ENCODE measurements around the gene FAM222B. TPM values are rescaled to one million over a fixed set of nuclear protein-coding genes. Genes with fewer than 3 reads are reported as not detected.
A peak's percentile ranks its signal among the peaks of the same experiment; 100 is the strongest.
"Not testable (repeated sequence)": the region's sequence is repeated elsewhere in the genome, so short reads cannot be mapped to it uniquely, and the experiment has no call there.

FAM222B gene
- total RNA-seq, 1 experiment from 2014 or later, result 4.1 TPM

DNA sequence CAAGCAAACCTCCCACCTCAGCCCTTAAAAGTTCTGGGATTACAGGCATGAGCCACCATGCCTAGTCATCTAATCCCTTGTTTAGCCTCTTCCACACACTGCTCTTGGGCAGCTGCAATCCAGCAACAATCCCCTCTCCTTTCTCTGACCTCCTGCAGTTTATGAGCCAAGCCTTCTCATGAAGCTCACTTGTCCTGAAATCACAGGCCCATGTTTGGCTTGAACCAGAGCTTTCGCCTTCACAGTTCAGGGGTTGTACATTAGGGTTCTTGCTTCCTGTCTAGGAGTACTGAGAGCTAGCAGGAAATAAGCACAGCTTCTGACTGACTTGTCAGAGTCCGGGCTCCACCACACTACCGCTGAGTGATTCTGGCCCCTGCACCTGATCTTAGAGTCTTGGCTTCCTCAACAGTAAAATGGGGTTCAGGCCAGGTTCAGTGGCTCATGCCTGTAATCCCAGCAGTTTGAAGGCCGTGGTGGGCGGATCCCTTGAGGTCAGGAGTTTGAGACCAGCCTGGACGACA lies 28.5 kb upstream of the FAM222B start:
- DNase-seq (ENCODE audit: low spot score), result no peak

DNA sequence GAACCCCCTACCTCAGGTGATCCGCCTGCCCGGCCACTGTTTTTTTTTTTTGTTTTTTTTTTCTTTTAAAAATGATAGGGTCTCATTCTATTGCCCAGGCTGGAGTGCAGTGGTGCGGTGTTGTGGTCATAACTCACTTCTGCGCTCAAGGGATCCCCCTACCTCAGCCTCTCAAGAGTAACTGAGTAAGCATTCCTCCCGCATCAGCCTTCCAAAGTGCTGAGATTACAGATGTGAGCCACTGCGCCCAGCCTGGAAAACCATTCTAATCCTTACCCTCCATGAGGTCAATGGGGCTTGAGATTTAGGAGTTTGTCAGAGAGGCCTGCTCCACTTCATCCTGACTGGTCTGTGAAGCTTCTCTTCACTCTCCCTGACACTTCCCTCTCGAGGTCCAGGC lies 24.7 kb upstream of the FAM222B start:
- no peak for DNase-seq (ENCODE audit: low spot score)

DNA sequence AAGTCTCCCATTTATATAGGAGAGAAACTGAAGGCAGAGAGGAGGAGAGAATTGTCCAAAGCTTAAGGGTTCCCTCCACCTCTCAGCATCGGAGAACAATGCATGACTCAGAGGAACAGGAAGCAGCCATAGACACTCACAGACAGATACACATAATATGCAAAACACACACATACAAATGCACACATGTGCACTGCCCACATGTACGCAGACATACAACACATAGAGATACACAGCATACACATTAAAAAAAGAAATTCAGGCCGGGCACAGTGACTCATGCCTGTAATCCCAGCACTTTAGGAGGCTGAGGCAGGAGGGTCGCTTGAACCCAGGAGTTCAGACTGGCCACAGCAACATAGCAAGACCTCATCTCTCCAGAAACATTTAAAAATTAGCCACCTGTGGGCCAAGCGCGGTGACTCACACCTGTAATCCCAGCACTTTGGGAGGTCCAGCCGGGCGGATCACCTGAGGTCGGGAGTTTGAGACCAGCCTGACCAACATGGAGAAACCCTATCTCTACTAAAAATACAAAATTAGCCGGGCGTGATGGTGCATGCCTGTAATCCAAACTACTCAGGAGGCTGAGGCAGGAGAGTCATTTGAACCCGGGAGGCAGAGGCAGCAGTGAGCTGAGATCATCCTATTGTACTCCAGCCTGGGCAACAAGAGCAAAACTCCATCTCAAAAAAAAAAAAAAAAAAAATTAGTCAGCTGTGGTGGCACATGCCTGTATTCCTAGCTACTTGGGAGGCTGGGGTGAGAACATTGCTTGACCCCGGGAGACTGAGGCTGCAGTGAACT lies 23.6 kb upstream of the FAM222B start:
- DNase-seq (ENCODE audit: low spot score), result no peak

DNA sequence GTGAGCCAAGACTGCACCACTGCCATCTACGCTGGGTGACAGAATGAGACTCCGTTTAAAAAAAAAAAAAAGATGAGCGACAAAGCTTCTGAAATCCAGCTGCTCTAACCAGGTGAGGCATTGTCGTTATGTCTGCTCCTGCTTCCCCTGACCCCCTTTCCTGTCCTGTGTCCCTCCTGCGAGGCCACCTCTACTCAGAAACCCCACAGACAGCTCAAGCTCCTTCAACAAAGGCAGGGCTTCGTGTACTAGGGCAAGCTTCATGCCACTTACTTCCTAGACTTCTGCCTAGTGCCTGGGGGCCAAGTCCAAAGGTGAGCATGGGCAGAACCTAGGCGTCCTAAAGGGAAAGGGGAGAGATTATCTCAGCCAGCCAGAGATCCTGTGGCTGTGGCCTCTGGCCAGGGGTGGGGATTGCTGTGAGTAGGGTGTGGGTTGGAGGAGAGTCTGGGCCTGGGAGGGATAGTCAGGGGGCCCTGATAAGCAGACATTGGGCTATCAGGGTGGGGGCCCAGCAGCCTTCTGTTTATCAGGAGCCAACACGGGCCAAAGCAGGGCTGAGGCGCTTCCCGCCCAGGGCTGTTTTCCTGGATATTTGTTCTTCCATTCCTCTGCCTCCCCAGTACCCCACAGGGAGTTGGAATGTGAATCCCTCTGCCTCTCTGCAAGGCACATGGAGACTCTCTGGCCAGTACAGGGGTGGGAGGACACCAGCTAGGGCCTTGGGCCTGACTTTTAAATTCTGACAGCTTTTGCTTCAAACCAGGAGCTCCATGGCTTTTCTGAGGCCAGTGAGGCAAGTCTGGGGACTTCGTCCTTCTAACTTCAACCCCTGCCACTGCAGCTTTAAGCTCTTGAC lies 22.6 kb upstream of the FAM222B start:
- no peak for DNase-seq (ENCODE audit: low spot score)

DNA sequence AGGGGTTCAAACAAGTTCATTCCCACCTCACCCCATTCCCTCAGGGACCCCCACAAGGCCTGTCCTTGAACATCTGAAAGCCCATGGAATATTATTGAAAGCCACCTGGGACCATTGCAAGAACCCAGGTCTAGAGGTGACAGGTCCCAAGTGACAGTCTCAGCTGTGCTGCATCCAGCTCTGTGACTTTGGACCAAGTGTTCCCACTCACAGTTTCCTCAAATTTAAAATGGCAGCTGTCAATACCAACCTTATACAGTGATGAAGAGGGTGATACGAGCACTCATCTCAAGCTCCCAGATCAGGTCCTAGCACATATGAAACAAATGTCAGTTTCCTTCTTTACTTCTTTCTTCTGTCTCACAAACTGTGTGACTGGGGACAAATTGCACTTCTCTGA lies 21.4 kb upstream of the FAM222B start:
- DNase-seq (ENCODE audit: low spot score), result no peak

DNA sequence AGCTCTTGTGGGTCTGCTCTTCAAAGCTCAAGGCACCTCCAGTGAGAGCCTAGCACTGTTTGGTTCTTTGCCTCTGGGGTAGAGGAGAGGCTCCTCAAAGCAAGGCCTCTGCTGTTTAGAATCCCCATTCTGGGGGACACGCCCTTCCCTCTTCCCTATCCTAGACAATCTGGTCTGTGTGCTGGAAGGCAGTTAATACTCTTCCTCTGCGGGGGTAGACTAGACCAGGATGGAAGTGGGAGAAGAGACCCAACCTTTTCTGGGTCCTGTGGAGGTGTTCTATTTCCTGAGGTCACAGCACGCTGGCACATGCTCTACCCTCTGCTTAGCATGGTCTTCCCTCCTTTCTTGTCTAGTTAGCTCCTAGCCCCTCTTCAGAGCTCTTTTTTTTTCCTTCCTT lies 20.0 kb upstream of the FAM222B start:
- no peak for DNase-seq (ENCODE audit: low spot score)

DNA sequence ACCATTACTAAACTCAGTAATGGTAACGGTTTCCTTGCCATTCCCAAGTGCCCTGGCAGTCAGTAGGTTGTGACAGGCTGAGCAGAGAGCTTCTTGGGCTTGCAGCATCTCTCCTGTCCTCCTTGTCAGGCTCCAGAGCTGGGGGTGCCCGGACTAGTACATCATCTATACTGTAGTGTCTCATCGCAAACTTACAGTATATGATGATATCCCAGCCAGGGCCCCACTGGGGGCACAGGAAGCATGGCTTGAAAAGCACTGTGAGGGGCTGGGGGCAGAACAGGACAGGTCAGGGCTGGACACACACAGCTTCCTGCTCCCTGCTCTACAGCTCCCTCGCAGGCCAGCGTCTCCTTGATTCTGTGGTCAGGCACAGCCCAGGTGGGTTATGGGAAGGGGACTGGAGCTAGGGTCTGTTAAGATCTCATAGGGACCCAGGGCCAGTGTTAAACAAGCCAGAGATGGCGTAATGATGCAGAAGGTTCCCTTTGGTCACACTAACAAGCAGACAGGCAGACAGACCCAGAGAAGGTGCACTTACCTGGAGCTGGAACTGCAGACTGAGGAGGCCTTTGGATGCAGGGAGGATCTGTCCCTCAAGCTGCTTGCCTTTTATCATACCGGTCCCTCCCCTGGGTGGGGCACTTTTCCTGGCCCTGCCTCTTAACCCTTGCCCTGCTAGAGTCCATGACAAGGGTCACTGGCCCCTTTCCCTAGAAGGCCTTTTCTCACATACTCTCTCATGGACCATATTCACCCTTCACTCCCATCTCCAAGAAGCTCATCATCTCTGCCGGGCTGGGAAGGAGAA lies 19.0 kb upstream of the FAM222B start:
- DNase-seq (ENCODE audit: low spot score), result no peak

DNA sequence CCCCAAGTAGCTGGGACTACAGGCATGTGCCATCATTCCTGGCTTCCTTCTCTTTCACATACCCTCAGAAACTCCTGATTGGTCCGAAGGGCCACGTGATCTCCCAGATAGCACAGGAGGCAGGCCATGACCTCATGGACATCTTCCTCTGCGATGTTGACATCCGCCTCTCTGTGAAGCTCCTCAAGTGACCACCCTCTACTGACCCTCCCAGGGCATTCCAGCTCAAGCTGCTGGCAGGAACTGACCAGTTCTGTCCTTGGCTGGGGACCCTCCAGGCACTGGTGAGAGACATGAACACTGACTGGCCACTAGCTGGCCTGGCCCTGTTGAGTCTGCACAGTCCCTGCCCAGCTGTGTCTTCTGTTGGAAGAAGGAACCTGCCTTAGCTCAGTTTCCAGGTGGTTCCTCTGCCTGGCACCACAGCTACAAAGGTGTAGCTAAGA lies 17.8 kb upstream of the FAM222B start:
- no peak for DNase-seq (ENCODE audit: low spot score)

DNA sequence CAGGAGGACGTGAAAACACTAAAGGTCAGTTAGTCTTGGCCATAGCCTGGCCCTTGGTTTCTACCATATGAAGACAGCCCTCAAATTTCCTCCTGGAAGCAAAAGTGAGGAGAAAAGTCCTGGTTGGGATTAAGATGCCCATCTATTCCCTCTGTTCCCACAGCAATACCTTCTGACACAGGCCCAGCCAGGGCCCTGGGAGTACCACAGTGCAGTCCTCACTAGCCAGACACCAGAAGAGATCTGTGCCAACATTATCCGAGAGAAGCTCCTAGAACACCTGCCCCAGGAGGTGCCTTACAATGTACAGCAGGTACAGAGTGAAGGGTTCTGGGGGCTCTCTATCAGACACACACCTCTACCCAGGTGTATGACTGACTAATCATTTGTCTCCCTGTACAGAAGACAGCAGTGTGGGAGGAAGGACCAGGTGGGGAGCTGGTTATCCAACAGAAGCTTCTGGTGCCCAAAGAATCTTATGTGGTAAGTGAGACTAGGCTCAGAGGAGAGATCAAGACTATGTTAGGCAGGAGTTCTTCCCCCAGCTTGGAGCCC lies 16.3 kb upstream of the FAM222B start:
- no peak for DNase-seq (ENCODE audit: low spot score)

DNA sequence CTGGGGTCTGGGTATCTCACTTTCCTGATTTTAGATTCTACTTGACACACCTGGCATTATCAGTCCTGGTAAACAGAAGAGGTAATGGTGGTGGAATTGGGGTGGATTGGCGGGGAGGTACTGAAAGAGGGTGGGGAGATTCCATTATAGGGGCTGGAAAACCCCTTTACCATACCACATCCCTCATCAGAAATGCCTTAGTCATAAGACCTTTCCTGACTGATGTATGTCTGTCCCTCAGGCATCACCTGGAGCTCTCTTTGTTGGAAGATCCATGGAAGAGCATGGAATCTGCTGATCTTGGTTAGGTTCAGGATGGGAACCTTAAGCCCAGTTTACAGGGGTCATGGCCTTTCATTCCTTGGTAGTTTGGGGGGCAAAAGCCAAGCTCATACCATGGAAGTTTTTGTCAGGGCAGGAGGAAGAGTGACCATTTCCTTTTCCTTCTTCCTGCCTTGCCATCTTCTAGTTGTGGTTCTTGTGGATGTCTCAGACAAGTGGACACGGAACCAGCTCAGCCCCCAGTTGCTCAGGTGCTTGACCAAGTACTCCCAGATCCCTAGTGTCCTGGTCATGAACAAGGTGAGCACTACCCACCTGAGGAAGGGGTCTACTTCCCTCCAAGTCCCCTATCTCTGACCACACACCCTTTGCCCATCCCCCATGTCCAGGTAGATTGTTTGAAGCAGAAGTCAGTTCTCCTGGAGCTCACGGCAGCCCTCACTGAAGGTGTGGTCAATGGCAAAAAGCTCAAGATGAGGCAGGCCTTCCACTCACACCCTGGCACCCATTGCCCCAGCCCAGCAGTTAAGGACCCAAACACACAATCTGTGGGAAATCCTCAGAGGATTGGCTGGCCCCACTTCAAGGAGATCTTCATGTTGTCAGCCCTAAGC lies 15.6 kb upstream of the FAM222B start:
- no peak for DNase-seq (ENCODE audit: low spot score)

DNA sequence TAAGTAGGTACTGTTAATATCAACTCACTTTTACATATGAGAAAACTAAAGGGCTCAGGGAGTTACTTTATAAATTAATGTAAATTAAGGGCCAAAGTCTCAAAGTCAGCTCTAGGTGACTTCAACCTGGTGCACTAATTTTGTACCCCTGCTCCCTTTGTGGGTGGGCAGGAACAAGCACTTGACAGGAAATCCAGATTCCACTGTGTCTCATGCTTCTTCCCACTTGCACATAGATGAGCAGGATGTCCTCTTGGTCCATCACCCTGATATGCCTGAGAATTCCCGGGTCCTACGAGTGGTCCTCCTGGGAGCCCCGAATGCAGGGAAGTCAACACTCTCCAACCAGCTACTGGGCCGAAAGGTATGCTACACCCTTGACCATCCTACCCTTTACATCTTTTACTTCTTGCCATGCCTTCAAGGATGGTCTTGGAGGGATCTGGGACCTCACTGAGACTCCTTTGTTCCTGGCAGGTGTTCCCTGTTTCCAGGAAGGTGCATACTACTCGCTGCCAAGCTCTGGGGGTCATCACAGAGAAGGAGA lies 13.5 kb upstream of the FAM222B start:
- DNase-seq (ENCODE audit: low spot score), result no peak

DNA sequence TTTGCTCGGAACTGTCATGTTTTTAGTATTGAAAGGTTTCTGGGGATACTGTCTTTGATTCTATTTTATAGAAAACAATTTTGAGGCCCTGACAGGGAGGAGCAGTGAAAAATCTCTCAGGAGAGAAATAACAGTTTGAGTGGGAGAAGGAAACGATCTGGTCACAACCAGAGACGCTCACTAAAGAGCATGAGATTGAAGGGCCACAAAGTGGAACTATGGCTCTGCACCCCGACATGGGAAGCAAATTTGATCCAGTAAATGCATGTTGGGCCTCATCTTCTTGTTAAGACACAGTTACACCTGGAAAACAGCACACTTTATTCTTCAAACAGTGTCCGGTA lies 12.7 kb upstream of the FAM222B start:
- DNase-seq (ENCODE audit: low spot score), result no peak

DNA sequence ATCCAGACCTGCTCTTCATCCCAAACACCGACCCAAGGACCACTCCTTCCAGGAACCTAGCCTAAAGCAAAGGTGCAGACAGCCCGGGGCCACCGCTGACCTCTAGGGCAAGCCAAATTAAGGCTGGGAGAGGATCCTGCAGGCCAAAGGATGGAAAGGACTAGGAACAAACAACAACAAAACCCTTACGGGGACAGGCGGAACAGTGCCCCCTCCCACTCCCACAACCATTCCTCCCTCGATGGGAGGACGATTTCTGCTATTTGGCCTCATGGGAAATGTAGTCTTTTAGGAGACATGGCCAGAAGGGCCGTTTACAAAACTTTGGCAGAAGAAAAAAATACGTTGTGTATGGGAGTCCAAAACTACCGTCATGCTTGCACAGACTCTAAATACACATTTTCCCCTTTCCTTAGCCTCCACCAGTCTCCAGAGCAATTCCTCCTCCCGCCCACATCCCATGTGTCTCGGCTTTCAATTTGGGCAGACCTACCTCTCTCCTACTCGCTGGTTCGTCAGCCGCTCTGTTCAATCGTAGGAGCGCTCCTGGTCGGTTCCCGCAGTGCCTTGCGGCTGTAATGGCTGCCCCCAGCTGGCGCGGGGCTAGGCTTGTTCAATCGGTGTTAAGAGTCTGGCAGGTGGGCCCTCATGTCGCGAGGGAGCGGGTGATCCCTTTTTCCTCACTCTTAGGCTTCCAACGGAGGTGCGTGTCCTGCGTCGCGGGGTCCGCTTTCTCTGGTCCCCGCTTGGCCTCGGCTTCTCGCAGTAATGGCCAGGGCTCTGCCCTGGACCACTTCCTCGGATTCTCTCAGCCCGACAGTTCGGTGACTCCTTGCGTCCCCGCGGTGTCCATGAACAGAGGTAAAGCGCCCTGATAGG lies 12.1 kb upstream of the FAM222B start, which contains the start of gene ERAL1:
Gene ERAL1, plus strand, starts transcription at position 560 of the 879 bp plus-strand sequence. Its CDS starts 19 bp downstream, at position 579.
- DNase-seq (ENCODE audit: low spot score), result peak; percentile 77

DNA sequence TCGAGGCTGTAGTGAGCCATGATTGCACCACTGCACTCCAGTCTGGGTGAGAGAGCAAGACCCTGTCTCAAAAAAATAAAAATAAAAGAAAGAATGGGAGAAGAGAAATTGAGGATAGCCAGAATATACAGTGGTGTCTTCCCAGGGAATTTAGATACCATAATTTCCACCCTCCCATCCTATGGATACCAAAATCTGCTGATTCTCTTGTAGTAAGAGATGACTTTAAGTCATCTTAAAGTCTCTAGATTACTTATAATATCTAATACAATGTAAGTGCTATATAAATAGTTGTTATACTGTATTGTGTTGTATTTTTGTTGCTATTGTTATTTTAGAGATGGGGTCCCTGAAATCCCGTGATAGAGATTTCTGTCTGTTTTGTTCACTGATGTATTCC lies 10.7 kb upstream of the FAM222B start:
- DNase-seq (ENCODE audit: low spot score), result no peak

DNA sequence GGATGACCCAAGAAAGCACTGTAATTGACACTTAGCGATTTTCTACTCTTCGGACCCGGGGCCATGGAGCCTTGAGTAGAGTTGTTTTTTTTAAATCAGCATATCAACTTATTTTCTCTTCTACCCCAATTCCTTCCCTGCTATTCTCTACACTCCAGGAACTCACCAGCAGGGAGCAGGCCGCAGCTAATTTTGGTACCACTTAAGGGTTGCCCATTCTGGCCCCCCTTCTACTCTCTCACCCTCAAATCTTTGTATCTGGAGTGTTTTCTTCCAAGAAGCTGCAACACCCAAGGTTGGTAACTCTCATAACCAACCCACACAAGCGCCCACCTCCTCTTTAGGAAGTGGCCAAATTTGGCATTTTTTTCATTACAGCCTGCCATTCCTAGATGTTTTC lies 6.7 kb upstream of the FAM222B start:
- no peak for DNase-seq (ENCODE audit: low spot score)

DNA sequence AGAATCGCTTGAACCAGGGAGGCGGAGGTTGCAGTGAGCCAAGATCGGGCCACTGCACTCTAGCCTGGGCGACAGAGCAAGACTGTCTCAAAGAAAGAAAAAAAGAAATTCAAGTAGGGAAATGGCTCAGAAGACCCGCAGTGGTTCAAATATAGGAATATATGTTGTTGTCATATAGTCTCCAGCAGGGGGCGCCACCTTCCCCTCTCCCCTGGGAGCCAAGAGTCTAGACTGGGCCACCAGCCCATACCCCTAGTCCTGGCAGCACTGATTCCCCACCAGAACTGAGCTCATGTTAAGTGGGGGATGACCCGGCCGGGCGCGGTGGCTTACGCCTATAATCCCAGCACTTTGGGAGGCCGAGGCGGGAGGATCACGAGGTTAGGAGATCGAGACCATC lies 6.1 kb upstream of the FAM222B start:
- not testable (repeated sequence) for DNase-seq (ENCODE audit: low spot score)

DNA sequence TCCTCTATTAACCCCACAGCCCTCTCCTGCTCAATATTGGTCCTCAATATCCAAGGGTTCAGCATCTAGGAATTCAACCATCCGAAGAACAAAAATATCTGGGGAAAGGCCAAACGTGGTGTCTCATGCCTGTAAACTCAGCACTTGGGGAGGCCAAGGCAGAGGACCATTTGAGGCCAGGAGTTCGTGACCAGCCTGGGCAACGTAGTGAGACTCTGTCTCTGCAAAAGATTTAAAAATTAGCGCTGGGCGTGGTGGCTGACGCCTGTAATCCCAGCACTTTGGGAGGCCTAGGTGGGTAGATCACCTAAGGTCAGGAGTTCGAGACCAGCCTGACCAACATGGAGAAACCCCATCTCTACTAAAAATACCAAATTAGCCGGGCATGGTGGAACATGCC lies 4.1 kb upstream of the FAM222B start:
- not testable (repeated sequence) for DNase-seq (ENCODE audit: low spot score)

DNA sequence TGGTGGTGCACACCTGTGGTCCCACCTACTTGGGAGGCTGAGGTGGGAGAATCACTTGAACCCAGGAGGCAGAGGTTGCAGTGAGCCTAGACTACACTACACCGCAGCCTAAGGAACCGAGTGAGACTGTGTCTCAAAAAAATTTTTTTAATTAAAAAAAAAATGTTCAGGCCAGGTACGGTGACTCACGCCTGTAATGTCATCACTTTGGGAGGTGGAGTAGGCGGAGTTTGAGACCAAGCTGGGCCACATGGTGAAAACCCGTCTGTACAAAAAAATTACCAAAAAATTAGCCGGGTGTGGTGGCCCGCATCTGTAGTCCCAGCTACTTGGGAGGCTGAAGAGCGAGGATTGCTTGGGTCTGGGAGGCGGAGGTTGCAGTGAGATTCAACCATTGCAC lies 3.6 kb upstream of the FAM222B start:
- no peak for DNase-seq (ENCODE audit: low spot score)

DNA sequence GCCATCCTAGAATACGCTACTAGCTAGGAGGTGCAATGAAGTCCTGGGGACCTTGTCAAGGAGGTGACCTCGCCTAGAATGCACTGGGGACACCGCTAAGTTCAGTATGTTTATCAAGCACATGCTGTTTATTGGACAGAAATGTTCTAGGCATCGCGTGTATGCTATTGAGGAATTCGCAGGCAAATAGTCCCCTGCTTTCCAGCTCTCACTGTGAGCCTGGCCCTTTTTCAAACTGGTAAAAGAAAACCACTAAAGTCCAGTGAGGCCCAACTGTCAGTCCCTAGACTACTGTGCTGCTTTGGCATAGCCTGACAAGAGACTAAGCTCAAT lies 1.2 kb upstream of the FAM222B start:
- no peak for DNase-seq (ENCODE audit: low spot score)

All from H4 (cell line).